ENCODE data around the gene STX11.

DNA sequence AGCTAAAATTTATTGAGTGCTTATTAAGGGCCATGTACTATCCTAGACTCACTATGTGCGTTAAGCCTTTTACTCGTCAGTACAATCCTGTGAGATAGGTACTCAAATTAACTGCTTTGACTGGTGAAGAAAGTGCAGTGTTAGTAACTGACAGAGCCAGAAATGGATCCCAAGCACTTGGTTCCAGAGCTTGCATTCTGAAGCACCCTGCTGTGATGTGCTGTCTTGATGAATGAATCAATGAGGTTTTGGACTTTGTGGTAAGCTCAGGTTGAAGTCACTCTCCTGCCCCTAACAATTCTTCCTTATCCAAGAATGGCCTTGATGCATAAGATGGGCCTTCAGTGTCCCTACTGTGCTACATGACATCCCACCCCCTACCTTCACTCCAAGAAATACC is 3.7 kb downstream of the STX11 start:
- TF ChIP-seq ELF4 (IDR thresholded peaks at IDR 0.05) (no peak), NFRKB (IDR thresholded peaks at IDR 0.05) (no peak), BHLHE40 (IDR thresholded peaks at IDR 0.05; ENCODE audit: borderline replicate concordance) (no peak), FOXM1 (IDR thresholded peaks at IDR 0.05; ENCODE audit: borderline replicate concordance) (no peak)

Measured in HEK293T (cell line).